Breast epithelium (tissue), 3 donors: ENCODE results near the gene CFAP58.

Experiments used
- CTCF ChIP-seq, 3 donors: fragments of 450-650 bp; IDR thresholded peaks; one replicate each; pipeline ENCODE4 v1.5.1; 2016 to 2017; ENCODE audit warnings: antibody characterized with exemption in 3 of 3, mild to moderate bottlenecking in 3 of 3, moderate library complexity in 3 of 3
- POLR2AphosphoS5 ChIP-seq, 3 donors: sonication (generic); formaldehyde crosslinking; IDR thresholded peaks; one replicate each; pipeline ENCODE4 v1.6.1; 2017; ENCODE audit warnings: antibody characterized with exemption in 3 of 3

GRCh38 chr10:104483582-104483981 lies 129.9 kb downstream of the CFAP58 start:
- TF ChIP-seq POLR2AphosphoS5 (IDR thresholded peaks at IDR 0.05) (no peak), CTCF (IDR thresholded peaks at IDR 0.05) (no peak)
